GM19328 (cell line): ENCODE measurements around the gene EVPL.
"Not testable (repeated sequence)": the region's sequence is repeated elsewhere in the genome, so short reads cannot be mapped to it uniquely, and the experiment has no call there.

Experiments
- ATAC-seq: cut with Tn5 transposase; IDR thresholded peaks from one replicate; pipeline ENCODE4 v1.9.1; 2021; ENCODE audit warnings: mild to moderate bottlenecking, moderate library complexity; ENCODE audit not compliant: unreplicated experiment

EVPL gene

DNA sequence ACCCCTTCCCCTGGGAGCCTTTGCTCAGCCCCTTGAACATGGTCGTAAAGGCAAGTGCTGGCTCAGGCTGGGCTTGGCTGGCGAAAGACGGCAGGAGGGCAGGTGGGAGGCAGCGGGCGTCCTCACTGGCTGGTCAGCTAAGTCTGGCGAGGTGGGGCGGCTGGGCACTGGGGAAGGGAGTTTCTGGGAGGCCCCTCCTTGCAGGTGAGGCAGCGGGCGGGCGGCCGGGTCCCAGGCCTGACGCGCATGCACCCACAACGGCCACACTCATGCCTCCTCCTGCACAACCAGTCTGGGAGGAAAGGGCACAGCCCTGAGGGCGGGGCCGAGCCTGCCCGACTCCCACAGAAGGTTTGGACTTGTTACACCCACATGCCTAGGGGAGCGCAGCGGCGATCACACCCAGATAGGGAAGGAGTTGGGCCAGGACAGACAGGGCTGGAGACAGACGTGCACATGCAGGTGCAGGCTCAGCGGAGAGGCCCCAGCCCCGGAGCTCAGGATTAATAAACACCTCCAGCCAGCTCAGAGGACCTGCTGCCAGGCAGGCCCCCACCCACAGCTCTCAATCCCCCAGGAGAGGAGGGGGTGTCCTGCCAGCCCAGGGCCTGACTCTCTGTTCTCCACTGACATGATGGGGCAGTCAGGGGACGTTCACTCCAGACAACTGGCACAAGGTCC, at the start of gene EVPL:
Gene EVPL (minus strand): TSS at position 148 of the 681 bp plus-strand sequence. CDS start 108 bp downstream, at position 40.
- no peak for ATAC-seq

- ATAC-seq = no peak
Observed at GRCh38 chr17:76076146-76076764, 49.1 kb upstream of the EVPL start.

GRCh38 chr17:76075364-76076145, 48.4 kb upstream of the EVPL start:
- no peak for ATAC-seq

DNA sequence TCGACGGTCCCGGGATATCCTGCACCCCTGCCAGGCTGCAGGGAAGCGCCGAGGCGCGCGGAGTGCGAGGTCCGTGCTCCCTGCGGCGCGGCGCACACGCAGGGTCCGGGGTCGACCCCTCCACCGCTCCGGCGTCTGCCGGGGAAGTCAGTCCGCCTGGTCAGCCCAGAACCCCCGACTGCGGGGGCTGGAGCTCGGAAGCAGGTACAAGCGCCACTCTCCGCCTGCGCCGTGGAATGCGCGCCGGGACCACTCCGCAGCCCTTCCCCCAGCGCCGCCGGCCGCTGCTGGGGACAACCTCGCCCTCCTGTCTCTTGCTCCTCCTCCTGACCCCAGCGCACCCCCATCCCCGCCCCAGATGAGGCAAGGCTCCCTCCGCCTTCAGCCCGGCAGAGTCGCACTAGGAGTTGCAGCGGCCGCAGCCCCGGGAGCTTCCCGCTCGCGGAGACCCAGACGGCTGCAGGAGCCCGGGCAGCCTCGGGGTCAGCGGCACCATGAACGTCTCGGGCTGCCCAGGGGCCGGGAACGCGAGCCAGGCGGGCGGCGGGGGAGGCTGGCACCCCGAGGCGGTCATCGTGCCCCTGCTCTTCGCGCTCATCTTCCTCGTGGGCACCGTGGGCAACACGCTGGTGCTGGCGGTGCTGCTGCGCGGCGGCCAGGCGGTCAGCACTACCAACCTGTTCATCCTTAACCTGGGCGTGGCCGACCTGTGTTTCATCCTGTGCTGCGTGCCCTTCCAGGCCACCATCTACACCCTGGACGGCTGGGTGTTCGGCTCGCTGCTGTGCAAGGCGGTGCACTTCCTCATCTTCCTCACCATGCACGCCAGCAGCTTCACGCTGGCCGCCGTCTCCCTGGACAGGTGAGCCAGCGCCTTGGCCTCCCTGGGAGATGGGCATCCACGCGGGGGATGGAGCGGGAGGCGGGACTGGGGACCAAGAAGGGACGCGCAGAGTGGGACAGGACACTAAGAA, 47.6 kb upstream of the EVPL start, which contains the start of gene GALR2:
Gene GALR2 (plus strand): TSS at position 392 of the 974 bp plus-strand sequence. CDS start 103 bp downstream, at position 495.
- ATAC-seq = no peak

- peak; percentile 83 for ATAC-seq
Observed at GRCh38 chr17:76072148-76072858, 45.2 kb upstream of the EVPL start, which contains the start of gene SRP68. Gene SRP68 (minus strand): TSS chr17:76072517. CDS start chr17:76072491, 26 bp downstream.

GRCh38 chr17:76071531-76072147, 44.5 kb upstream of the EVPL start:
- no peak for ATAC-seq

DNA sequence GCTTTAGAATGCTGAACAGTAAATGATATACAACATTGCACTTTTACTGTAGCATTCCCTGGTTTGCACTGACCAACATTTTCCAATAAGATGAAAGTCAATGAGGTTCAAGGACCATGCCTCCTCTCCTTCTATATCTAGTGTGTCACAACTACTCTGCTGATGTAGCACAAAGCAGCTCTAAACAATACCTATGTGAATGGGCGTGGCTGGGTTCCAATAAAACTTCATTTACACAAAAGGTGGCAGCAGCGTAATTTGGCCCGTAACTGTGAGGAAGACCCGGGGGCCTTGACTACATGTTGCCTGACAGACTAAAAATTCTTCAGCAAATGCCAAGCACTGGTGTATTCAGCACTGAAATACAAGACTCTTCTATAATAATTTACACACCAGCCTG, 38.7 kb upstream of the EVPL start:
- ATAC-seq = no peak

GRCh38 chr17:76063875-76064546, 36.9 kb upstream of the EVPL start:
- no peak for ATAC-seq

DNA sequence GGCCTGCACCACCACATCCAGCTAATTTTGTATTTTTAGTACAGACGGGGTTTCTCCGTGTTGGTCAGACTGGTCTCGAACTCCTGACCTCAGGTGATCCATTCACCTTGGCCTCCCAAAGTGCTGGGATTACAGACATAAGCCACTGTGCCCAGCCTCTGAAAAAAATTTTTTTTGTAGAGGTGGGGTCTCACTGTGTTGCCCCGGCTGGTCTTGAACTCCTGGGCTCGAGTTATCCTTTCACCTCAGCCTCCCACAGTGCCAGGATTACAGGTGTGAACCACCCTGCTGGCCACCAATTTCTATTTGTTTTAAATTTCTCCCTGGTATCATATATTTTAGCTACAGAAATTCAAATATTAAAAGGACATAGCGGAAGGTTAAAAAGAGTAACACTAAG, 31.2 kb upstream of the EVPL start:
- not testable (repeated sequence) for ATAC-seq

GRCh38 chr17:76056882-76057281, 29.8 kb upstream of the EVPL start:
- ATAC-seq = no peak

DNA sequence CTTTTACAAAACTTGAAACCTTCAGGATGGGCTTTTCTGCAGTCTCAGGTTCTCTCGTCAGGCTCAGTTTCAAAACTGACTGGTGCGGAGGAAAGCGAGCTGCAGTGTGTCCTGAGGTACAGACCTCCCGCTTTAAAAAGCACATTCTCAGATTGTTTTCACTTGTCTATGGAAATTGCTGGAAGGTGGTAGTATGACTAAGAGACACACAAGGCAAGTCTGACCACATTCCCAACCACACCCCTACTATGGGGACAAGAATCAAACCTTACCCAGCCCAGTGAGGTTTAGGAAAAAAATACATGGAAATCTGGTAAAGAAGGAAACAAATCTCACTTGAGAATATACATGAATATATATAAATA, 27.0 kb upstream of the EVPL start:
- no peak for ATAC-seq

- ATAC-seq = no peak
Observed at GRCh38 chr17:76053246-76054111, 26.4 kb upstream of the EVPL start.

- ATAC-seq = no peak
Observed at GRCh38 chr17:76051561-76051960, 24.5 kb upstream of the EVPL start.

GRCh38 chr17:76050538-76051467, 23.7 kb upstream of the EVPL start:
- no peak for ATAC-seq

DNA sequence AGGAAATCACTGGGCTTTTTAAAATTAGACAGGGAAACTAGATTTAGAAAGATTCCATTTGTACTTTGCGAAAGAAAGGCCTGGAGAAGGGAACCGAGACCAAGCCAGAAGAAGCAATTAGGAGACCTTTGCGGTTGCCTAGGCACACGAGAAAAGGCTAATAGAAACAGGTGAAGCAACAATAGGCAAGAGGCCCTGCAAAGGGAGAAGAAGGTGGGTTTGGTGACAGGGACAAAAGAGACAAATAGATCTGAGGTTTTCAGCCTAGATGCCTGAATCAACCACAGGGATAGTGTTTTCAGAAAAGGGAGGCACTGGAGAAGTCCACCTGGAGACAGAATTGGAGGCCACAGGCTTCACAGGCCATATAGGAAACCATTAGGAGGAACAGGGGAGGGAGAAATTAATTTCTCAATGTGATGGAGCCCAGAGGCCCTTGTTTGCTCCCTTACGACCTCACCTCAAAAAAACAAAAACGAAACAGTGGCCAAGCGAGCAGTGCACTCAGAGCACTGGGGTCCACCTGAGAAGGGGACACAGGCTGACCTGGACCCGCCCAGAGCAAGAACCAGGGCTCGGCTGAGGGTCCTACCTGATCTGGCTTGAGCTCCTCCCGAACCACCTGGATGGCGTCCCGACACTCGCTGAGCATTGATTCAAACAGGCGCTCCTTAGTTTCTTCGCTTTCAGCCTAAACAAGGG, 22.9 kb upstream of the EVPL start:
- no peak for ATAC-seq

DNA sequence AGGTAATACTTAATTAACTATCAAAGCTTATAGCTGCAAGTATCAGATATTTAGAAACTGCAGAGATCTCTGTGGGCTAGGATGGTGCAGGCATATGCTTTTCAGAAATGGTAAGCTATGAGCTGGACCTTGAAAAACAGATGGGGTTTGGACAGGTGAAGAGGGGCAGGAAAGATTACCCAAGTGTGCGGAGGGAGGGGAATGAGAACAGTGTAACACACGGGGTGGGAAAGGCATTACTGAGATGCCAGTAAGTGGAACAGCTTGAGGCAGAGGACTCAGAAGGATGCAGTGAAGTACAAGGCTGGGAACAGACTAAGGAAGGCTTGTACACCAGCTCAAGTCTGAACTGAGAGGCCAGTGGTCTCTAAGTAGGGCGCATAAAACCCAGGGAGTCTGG, 22.1 kb upstream of the EVPL start:
- ATAC-seq = no peak
